Measurements from ENCODE around the gene PHGDH. TPM values are rescaled to one million over a fixed set of nuclear protein-coding genes. Genes with fewer than 3 reads are reported as not detected.

Gene PHGDH
- total RNA-seq, 1 experiment from 2014 or later: 592 TPM

DNA sequence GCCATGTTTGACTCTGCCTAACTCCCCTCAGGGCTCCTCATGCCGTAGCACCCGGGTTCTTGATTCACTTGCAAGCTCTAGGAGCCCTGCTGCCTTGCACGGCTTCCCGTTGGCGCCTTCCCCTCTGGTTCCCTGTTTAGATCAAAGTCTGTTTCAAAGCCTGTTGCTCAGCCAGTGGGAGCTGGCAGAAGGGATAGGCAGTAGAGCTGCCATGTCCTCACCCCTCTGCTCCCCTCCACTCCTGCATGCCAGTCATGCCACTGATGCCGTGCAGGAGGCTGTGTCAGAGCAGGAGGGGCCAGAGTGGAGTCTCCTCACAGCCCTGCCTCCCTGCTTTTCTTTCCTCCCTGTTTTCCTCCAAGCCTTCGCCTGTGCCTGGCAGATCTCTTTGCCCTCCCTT lies 30.5 kb downstream of the PHGDH start:
- ATAC-seq: no peak
- H3K4me1 Mint-ChIP-seq: peaks cover 28% of the 10 kb centered on the region
- POLR2A ChIA-PET: interaction anchor here (1.4 kb wide), 1 partner anchor 9 kb away, joined by 4 read pairs; no protein-coding TSS in a partner anchor
- DNase-seq (ENCODE audit: low spot score): no peak
- H3K4me3 Mint-ChIP-seq: no peak overlapping the region
- no peaks in the 10 kb centered on the region for H3K9me3 Mint-ChIP-seq
- H3K27ac Mint-ChIP-seq: peak overlapping the region; percentile 84
- H3K36me3 Mint-ChIP-seq: peaks cover 52% of the 10 kb centered on the region
- CTCF ChIA-PET: interaction anchor here (1.3 to 1.8 kb wide), 2 partner anchors 30 to 94 kb away, joined by 5 read pairs; partner anchors contain the start of genes PHGDH and ZNF697
- TF ChIP-seq TEAD4 (CRISPR knock-in tag; IDR thresholded peaks at IDR 0.05): no peak
- TF ChIP-seq, protein P1, sequence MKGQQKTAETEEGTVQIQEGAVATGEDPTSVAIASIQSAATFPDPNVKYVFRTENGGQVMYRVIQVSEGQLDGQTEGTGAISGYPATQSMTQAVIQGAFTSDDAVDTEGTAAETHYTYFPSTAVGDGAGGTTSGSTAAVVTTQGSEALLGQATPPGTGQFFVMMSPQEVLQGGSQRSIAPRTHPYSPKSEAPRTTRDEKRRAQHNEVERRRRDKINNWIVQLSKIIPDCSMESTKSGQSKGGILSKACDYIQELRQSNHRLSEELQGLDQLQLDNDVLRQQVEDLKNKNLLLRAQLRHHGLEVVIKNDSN (CRISPR knock-in tag; IDR thresholded peaks at IDR 0.05): no peak
- TF ChIP-seq NR2C2 (CRISPR knock-in tag; IDR thresholded peaks at IDR 0.05): no peak
- TF ChIP-seq, protein P2, sequence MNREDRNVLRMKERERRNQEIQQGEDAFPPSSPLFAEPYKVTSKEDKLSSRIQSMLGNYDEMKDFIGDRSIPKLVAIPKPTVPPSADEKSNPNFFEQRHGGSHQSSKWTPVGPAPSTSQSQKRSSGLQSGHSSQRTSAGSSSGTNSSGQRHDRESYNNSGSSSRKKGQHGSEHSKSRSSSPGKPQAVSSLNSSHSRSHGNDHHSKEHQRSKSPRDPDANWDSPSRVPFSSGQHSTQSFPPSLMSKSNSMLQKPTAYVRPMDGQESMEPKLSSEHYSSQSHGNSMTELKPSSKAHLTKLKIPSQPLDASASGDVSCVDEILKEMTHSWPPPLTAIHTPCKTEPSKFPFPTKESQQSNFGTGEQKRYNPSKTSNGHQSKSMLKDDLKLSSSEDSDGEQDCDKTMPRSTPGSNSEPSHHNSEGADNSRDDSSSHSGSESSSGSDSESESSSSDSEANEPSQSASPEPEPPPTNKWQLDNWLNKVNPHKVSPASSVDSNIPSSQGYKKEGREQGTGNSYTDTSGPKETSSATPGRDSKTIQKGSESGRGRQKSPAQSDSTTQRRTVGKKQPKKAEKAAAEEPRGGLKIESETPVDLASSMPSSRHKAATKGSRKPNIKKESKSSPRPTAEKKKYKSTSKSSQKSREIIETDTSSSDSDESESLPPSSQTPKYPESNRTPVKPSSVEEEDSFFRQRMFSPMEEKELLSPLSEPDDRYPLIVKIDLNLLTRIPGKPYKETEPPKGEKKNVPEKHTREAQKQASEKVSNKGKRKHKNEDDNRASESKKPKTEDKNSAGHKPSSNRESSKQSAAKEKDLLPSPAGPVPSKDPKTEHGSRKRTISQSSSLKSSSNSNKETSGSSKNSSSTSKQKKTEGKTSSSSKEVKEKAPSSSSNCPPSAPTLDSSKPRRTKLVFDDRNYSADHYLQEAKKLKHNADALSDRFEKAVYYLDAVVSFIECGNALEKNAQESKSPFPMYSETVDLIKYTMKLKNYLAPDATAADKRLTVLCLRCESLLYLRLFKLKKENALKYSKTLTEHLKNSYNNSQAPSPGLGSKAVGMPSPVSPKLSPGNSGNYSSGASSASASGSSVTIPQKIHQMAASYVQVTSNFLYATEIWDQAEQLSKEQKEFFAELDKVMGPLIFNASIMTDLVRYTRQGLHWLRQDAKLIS (CRISPR knock-in tag; IDR thresholded peaks at IDR 0.05; ENCODE audit: borderline replicate concordance): no peak
- TF ChIP-seq FOXP1 (CRISPR knock-in tag; IDR thresholded peaks at IDR 0.05; ENCODE audit: borderline replicate concordance): no peak
- no peak for TF ChIP-seq ZBTB21 (CRISPR knock-in tag; IDR thresholded peaks at IDR 0.05; ENCODE audit: borderline replicate concordance)
- TF ChIP-seq FOXJ3 (CRISPR knock-in tag; IDR thresholded peaks at IDR 0.05; ENCODE audit: borderline replicate concordance): no peak
- TF ChIP-seq, protein P3, sequence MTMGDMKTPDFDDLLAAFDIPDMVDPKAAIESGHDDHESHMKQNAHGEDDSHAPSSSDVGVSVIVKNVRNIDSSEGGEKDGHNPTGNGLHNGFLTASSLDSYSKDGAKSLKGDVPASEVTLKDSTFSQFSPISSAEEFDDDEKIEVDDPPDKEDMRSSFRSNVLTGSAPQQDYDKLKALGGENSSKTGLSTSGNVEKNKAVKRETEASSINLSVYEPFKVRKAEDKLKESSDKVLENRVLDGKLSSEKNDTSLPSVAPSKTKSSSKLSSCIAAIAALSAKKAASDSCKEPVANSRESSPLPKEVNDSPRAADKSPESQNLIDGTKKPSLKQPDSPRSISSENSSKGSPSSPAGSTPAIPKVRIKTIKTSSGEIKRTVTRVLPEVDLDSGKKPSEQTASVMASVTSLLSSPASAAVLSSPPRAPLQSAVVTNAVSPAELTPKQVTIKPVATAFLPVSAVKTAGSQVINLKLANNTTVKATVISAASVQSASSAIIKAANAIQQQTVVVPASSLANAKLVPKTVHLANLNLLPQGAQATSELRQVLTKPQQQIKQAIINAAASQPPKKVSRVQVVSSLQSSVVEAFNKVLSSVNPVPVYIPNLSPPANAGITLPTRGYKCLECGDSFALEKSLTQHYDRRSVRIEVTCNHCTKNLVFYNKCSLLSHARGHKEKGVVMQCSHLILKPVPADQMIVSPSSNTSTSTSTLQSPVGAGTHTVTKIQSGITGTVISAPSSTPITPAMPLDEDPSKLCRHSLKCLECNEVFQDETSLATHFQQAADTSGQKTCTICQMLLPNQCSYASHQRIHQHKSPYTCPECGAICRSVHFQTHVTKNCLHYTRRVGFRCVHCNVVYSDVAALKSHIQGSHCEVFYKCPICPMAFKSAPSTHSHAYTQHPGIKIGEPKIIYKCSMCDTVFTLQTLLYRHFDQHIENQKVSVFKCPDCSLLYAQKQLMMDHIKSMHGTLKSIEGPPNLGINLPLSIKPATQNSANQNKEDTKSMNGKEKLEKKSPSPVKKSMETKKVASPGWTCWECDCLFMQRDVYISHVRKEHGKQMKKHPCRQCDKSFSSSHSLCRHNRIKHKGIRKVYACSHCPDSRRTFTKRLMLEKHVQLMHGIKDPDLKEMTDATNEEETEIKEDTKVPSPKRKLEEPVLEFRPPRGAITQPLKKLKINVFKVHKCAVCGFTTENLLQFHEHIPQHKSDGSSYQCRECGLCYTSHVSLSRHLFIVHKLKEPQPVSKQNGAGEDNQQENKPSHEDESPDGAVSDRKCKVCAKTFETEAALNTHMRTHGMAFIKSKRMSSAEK (CRISPR knock-in tag; IDR thresholded peaks at IDR 0.05; ENCODE audit: borderline replicate concordance): no peak
- no peak for TF ChIP-seq SMAD3 (CRISPR knock-in tag; IDR thresholded peaks at IDR 0.05; ENCODE audit: borderline replicate concordance)
- TF ChIP-seq, protein P4, sequence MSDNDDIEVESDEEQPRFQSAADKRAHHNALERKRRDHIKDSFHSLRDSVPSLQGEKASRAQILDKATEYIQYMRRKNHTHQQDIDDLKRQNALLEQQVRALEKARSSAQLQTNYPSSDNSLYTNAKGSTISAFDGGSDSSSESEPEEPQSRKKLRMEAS (CRISPR knock-in tag; IDR thresholded peaks at IDR 0.05): no peak
- no peaks in the 10 kb centered on the region for H3K27me3 Mint-ChIP-seq (ENCODE audit: low read depth)

DNA sequence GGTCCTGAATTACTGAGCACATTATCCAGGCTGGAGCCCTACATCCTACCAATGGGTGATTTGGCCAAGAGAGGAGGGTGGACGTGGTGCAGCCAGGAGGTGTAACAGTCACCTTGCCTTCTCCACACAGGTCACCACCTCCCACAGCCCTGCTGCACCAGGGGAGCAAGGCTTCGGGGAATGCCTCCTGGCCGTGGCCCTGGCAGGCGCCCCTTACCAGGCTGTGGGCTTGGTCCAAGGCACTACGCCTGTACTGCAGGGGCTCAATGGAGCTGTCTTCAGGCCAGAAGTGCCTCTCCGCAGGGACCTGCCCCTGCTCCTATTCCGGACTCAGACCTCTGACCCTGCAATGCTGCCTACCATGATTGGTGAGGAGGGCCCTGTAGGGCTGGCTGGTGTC lies 30.9 kb downstream of the PHGDH start:
- no peak for DNase-seq (ENCODE audit: low spot score)
- Mint-ChIP-seq H3K27me3 (ENCODE audit: low read depth) (no peaks in the 10 kb centered on the region), H3K4me3 (no peak overlapping the region), H3K27ac (peak overlapping the region; percentile 84; the same call in 1 of the 2 replicates), H3K36me3 (peaks cover 48% of the 10 kb centered on the region), H3K4me1 (peaks cover 31% of the 10 kb centered on the region), H3K9me3 (no peaks in the 10 kb centered on the region)
- no peak for ATAC-seq
- ChIA-PET CTCF (interaction anchor here (1.2 to 1.9 kb wide), 7 partner anchors 9 to 131 kb away, joined by 3 to 7 read pairs (median 5); partner anchors contain the start of genes PHGDH and ZNF697), POLR2A (interaction anchor here (1.2 kb wide), 1 partner anchor 15 kb away, joined by 3 read pairs; no protein-coding TSS in a partner anchor)
- TF ChIP-seq, protein P2 (CRISPR knock-in tag; IDR thresholded peaks at IDR 0.05; ENCODE audit: borderline replicate concordance): no peak
- TF ChIP-seq, protein P5, sequence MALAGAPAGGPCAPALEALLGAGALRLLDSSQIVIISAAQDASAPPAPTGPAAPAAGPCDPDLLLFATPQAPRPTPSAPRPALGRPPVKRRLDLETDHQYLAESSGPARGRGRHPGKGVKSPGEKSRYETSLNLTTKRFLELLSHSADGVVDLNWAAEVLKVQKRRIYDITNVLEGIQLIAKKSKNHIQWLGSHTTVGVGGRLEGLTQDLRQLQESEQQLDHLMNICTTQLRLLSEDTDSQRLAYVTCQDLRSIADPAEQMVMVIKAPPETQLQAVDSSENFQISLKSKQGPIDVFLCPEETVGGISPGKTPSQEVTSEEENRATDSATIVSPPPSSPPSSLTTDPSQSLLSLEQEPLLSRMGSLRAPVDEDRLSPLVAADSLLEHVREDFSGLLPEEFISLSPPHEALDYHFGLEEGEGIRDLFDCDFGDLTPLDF (CRISPR knock-in tag; IDR thresholded peaks at IDR 0.05): no peak
- TF ChIP-seq, protein P6, sequence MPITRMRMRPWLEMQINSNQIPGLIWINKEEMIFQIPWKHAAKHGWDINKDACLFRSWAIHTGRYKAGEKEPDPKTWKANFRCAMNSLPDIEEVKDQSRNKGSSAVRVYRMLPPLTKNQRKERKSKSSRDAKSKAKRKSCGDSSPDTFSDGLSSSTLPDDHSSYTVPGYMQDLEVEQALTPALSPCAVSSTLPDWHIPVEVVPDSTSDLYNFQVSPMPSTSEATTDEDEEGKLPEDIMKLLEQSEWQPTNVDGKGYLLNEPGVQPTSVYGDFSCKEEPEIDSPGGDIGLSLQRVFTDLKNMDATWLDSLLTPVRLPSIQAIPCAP (CRISPR knock-in tag; IDR thresholded peaks at IDR 0.05): no peak
- TF ChIP-seq TCF7 (CRISPR knock-in tag; IDR thresholded peaks at IDR 0.05; ENCODE audit: low read depth) (no peak), NR3C1 (CRISPR knock-in tag; conservative IDR thresholded peaks at IDR 0.05; ENCODE audit: low read depth) (no peak), TEAD4 (CRISPR knock-in tag; IDR thresholded peaks at IDR 0.05) (no peak)
- TF ChIP-seq, protein P7, sequence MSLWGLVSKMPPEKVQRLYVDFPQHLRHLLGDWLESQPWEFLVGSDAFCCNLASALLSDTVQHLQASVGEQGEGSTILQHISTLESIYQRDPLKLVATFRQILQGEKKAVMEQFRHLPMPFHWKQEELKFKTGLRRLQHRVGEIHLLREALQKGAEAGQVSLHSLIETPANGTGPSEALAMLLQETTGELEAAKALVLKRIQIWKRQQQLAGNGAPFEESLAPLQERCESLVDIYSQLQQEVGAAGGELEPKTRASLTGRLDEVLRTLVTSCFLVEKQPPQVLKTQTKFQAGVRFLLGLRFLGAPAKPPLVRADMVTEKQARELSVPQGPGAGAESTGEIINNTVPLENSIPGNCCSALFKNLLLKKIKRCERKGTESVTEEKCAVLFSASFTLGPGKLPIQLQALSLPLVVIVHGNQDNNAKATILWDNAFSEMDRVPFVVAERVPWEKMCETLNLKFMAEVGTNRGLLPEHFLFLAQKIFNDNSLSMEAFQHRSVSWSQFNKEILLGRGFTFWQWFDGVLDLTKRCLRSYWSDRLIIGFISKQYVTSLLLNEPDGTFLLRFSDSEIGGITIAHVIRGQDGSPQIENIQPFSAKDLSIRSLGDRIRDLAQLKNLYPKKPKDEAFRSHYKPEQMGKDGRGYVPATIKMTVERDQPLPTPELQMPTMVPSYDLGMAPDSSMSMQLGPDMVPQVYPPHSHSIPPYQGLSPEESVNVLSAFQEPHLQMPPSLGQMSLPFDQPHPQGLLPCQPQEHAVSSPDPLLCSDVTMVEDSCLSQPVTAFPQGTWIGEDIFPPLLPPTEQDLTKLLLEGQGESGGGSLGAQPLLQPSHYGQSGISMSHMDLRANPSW (CRISPR knock-in tag; conservative IDR thresholded peaks at IDR 0.05; ENCODE audit: low read depth): no peak
